Kidney epithelial cell (primary cell): Measurements from ENCODE around the gene ARHGAP32. TPM values are rescaled to one million over a fixed set of nuclear protein-coding genes. Genes with fewer than 3 reads are reported as not detected.

Source experiments
- DNase-seq: peaks from one replicate; pipeline ENCODE4 v3.0.0-alpha.2; 2010; ENCODE audit warnings: low read depth
- H3K27me3 ChIP-seq: 2 replicates; pipeline ENCODE4 v1.6.0; 2011; ENCODE audit warnings: low read length; ENCODE audit not compliant: control insufficient read depth, insufficient read depth
- H3K36me3 ChIP-seq: 2 replicates; pipeline ENCODE4 v1.5.1; 2011; ENCODE audit warnings: low read length; ENCODE audit not compliant: control insufficient read depth, insufficient read depth
- H3K4me3 ChIP-seq: 2 replicates; pipeline ENCODE4 v1.5.1; 2011; ENCODE audit warnings: low read depth, mild to moderate bottlenecking, control low read depth, low read length
- CTCF ChIP-seq: IDR thresholded peaks from 2 replicates; pipeline ENCODE4 v1.5.1; 2011; ENCODE audit warnings: mild to moderate bottlenecking, moderate library complexity, low read length, control low read depth, inconsistent platforms; ENCODE audit not compliant: insufficient read depth, poor library complexity, severe bottlenecking
- total RNA-seq: library from RNA; depleted of rRNA; stranded (reverse); fragments of >200 nt; gene quantifications from 2 replicates; pipeline ENCODE4 v1.2.3, GENCODE V29; 2015

Gene ARHGAP32
- total RNA-seq, 1 donor from 2014 or later, result 15.4 TPM

DNA sequence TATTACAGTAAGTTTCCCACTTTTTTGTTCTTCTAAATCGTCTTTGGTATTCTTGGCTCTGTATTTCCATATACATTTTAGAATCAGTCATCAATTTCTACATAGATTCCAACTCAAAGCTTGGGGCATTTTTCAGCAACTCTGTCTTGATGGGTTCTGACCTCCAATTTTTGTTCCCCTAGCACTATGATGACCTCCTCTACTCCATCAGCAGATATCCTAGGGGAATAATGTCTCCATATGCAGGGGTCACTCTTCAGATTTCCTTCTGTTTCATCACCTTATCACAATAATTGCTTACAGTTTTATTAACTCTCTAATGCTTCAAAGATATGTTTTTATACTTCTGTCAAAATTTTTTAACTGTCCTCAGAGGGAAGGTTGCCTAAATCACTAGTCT is 158.1 kb downstream of the ARHGAP32 start:
- H3K36me3 ChIP-seq, result no peaks in the 10 kb centered on the region
- no peak for DNase-seq
- H3K27me3 ChIP-seq, result no peaks in the 10 kb centered on the region
- H3K4me3 ChIP-seq, result no peak overlapping the region
- no peak for TF ChIP-seq CTCF

GRCh38 chr11:129023968-129024676 is 168.0 kb downstream of the ARHGAP32 start:
- TF ChIP-seq CTCF, result no peak
- Histone ChIP-seq H3K4me3 (no peak overlapping the region), H3K27me3 (no peaks in the 10 kb centered on the region), H3K36me3 (no peaks in the 10 kb centered on the region)
- DNase-seq, result peak; percentile 16

GRCh38 chr11:129021295-129021694 is 170.8 kb downstream of the ARHGAP32 start:
- Histone ChIP-seq H3K27me3 (no peaks in the 10 kb centered on the region), H3K4me3 (no peak overlapping the region), H3K36me3 (no peaks in the 10 kb centered on the region)
- DNase-seq, result no peak
- no peak for TF ChIP-seq CTCF

DNA sequence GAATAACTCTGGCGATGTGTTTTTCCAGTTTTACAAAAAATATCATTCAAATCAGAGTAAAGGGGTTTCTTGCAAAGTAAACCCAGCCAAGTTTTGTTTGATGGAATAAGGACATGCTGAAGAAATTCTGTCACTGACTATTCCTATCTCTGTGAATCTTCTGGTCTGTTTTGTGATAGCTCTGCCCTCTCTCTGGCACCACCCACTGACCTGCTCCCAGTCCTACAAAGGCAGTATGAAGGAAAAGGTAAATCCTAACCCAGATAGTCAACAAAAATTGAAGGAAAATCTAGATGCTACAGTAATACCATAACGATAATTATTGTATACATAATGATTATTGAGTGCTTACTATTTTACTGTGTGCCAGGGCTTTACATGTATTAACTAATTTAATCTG is 173.1 kb downstream of the ARHGAP32 start:
- no peaks in the 10 kb centered on the region for H3K36me3 ChIP-seq
- no peaks in the 10 kb centered on the region for H3K27me3 ChIP-seq
- DNase-seq, result no peak
- no peak overlapping the region for H3K4me3 ChIP-seq
- TF ChIP-seq CTCF, result no peak

DNA sequence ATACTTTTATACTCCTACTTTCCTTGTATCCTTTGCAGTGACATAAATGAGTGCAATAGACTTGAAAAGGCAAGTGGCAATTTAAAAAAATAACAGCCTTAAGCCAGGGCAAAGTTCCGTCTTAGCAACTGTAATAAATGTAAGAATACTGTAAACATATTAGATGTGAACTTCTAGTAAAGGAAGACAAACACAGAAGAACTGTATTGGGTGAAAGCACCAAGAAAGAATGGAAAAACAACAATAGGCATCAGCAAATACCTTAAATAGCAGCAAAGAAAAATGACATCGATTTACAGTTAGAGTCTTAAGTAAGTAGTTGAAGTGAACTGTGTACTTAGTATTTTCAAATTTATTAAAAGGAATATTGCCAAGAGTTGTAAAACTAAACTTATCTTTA is 174.0 kb downstream of the ARHGAP32 start:
- no peak for DNase-seq
- Histone ChIP-seq H3K36me3 (no peaks in the 10 kb centered on the region), H3K4me3 (no peak overlapping the region), H3K27me3 (no peaks in the 10 kb centered on the region)
- no peak for TF ChIP-seq CTCF

DNA sequence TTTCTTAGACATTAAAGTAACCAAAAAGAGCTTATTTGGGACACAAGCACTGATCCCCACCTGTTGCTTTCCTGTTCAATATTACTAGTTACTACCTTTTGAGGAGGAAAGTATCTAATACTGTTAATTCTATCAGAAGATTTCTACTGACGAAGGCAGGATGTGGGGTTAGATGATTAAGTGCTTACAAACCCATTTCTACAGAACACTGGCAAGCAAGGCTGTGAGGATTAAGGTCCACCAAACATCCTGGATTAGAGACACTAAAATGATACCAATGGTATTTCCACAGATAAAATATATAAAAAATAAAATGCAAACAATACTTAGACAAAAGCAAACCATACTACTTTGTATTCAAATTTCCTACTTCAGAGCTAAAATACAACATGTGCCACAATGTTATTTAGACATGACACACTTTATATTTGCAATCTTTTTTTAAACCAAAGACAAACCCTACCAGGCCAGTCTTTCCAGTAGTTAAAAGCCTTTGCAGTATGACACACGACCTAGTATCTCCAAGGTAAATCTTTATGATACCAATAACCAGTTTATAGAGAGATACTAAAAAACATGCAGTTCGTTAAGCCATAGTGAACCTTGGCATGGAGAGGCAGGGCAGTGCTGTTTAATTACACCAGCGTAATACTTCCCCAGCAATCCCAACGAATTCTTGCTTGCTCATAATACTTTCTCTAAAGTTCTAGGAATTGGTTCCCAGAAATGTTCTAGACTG is 178.2 kb downstream of the ARHGAP32 start:
- DNase-seq, result no peak
- H3K27me3 ChIP-seq, result no peaks in the 10 kb centered on the region
- H3K4me3 ChIP-seq, result no peak overlapping the region
- TF ChIP-seq CTCF, result no peak
- H3K36me3 ChIP-seq, result no peaks in the 10 kb centered on the region
